Spleen (tissue), 7 donors: Measurements from ENCODE around the gene GIGYF1.

ENCODE experiments used
- POLR2A ChIP-seq, 3 donors: fragments of 450-650 bp; IDR thresholded peaks; one replicate each; pipeline ENCODE4 v1.5.1; 2017; ENCODE audit warnings: antibody characterized with exemption in 3 of 3, mild to moderate bottlenecking in 1 of 3
- POLR2AphosphoS5 ChIP-seq, 3 donors: sonication (generic); formaldehyde crosslinking; IDR thresholded peaks; one replicate each; pipeline ENCODE4 v1.5.1; 2017; ENCODE audit warnings: antibody characterized with exemption in 3 of 3
- TF ChIP-seq, protein P1 (sequence below), 11 experiments: fragments of 200-600 bp in 7 of 11; fragments of 450-650 bp in 4 of 11; sonication (generic) in 4 of 11; IDR thresholded peaks in 8 of 11; conservative IDR thresholded peaks in 3 of 11; 1 replicate in 7 of 11; 2 replicates in 4 of 11; pipeline versions ENCODE4 v1.4.0 to v1.8.0; 2016 to 2021; ENCODE audit warnings: antibody characterized with exemption in 11 of 11, inconsistent platforms in 4 of 11, mild to moderate bottlenecking in 1 of 11
- donor health status: DM: no; HTN: no; CAD: no; lungs with moderate emphysema.
- donor health status: DM: no; HTN: no; CAD: no.
- donor health status: DM: no; HTN: no; CAD: no.

DNA sequence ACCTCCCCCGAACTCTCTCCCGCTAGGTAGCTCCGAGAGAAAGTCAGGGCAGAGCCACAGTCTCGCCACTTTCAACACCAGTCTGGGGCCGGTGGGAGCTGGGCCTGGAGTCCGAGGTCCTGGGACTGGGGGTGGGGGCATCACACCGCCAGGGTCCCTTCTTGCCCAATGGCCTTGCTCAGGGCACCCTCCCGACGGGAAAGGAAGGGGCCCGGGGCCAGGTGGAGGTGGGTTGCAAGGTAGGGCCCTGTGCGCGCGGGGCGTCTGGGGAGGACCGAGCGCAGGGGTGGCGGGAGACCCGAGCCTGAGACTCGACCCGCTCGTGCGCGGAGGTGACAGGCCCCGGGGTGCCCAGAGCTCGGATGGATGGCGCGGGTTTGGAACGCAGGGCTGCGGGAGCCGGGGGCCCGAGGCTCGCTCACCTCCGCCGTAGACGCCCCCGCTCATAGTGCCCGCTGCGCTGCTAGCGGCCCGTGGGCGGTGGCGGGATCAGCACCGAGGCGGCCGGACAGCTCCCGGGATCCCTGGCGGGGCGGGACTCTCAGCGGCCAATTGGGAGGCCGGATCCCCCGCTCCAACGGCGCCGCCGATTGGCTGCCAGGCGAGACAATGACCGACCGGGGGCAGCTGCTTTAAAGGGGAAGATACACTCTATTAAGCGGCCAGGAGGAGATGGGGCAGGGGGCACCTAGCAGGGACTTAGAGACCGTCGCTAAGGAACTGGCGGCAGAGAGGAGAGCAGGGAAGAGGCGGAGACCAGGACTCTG lies 38.0 kb downstream of the GIGYF1 start, which contains the start of gene ACTL6B:
- TF ChIP-seq, protein P1, sequence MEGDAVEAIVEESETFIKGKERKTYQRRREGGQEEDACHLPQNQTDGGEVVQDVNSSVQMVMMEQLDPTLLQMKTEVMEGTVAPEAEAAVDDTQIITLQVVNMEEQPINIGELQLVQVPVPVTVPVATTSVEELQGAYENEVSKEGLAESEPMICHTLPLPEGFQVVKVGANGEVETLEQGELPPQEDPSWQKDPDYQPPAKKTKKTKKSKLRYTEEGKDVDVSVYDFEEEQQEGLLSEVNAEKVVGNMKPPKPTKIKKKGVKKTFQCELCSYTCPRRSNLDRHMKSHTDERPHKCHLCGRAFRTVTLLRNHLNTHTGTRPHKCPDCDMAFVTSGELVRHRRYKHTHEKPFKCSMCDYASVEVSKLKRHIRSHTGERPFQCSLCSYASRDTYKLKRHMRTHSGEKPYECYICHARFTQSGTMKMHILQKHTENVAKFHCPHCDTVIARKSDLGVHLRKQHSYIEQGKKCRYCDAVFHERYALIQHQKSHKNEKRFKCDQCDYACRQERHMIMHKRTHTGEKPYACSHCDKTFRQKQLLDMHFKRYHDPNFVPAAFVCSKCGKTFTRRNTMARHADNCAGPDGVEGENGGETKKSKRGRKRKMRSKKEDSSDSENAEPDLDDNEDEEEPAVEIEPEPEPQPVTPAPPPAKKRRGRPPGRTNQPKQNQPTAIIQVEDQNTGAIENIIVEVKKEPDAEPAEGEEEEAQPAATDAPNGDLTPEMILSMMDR (IDR thresholded peaks at IDR 0.05 in 8 of 11, conservative IDR thresholded peaks at IDR 0.05 in 3 of 11): no peak
- TF ChIP-seq POLR2A (IDR thresholded peaks at IDR 0.05) (no peak), POLR2AphosphoS5 (IDR thresholded peaks at IDR 0.05) (peak in 1 of 3 donors; percentile 46)
